ENCODE data around the gene GJE1.

DNA sequence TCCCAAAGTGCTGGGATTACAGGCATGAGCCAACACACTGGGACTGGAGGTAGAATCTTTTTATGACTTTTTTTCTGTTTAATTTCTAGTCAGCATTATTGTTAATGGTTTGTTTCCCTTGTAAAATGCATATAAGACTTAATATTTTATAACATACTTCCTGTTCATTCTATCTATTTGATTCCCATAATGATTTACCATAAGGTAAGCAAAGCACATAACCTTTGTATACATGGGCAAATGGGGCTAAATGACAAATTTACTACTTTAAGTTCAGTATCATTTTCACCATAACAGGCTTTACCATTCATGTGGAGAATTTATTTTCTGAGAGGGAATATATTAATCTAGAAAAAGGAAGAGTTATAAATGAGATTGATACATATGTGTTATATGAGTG is 38.6 kb downstream of the GJE1 start:
- TF ChIP-seq POLR2A (IDR thresholded peaks at IDR 0.05) = no peak
- TF ChIP-seq, protein P1, sequence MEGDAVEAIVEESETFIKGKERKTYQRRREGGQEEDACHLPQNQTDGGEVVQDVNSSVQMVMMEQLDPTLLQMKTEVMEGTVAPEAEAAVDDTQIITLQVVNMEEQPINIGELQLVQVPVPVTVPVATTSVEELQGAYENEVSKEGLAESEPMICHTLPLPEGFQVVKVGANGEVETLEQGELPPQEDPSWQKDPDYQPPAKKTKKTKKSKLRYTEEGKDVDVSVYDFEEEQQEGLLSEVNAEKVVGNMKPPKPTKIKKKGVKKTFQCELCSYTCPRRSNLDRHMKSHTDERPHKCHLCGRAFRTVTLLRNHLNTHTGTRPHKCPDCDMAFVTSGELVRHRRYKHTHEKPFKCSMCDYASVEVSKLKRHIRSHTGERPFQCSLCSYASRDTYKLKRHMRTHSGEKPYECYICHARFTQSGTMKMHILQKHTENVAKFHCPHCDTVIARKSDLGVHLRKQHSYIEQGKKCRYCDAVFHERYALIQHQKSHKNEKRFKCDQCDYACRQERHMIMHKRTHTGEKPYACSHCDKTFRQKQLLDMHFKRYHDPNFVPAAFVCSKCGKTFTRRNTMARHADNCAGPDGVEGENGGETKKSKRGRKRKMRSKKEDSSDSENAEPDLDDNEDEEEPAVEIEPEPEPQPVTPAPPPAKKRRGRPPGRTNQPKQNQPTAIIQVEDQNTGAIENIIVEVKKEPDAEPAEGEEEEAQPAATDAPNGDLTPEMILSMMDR (IDR thresholded peaks at IDR 0.05) = no peak
